ENCODE results near the gene CRELD1. TPM values are rescaled to one million over a fixed set of nuclear protein-coding genes. Genes with fewer than 3 reads are reported as not detected.
A peak's percentile ranks its signal among the peaks of the same experiment; 100 is the strongest.

Gene CRELD1
- total and polyA plus RNA-seq, 9 of the 15 experiments (the other 6 are each of a cell fraction or from before 2014, with no cell fraction given), result 3.3 to 25.8 (median 16.5) TPM

GRCh38 chr3:9933561-9934234 is at the start of gene CRELD1 (continued):
- peak in 1 of 2 experiments; percentile 74; a peak in 2 of 4 replicates for TF ChIP-seq NONO (IDR thresholded peaks at IDR 0.05; ENCODE audit: low read depth in 2 of 2, low read length in 1 of 2)
- no peak for TF ChIP-seq NFATC3 (IDR thresholded peaks at IDR 0.05)
- peak; percentile 24; the same call in 1 of the 2 replicates for TF ChIP-seq GATAD2A (IDR thresholded peaks at IDR 0.05)
- peak; percentile 59 for TF ChIP-seq HNRNPLL (IDR thresholded peaks at IDR 0.05; ENCODE audit: low read depth, low read length, poor library complexity, severe bottlenecking)
- TF ChIP-seq KDM5B (IDR thresholded peaks at IDR 0.05; ENCODE audit: insufficient replicate concordance, low read depth, low read length), result peak; percentile 93
- no peak for TF ChIP-seq NR2F6 (CRISPR knock-in tag; IDR thresholded peaks at IDR 0.05)
- no peak for TF ChIP-seq ZNF609 (CRISPR knock-in tag; IDR thresholded peaks at IDR 0.05; ENCODE audit: borderline replicate concordance)
- no peak for TF ChIP-seq GATA2 (CRISPR knock-in tag; IDR thresholded peaks at IDR 0.05)
- no peak for TF ChIP-seq TEAD4 (IDR thresholded peaks at IDR 0.05; ENCODE audit: low read length)
- no peak for TF ChIP-seq TEAD4 (CRISPR knock-in tag; IDR thresholded peaks at IDR 0.05; ENCODE audit: borderline replicate concordance)
- TF ChIP-seq ZBTB5 (IDR thresholded peaks at IDR 0.05), result no peak
- TF ChIP-seq CTBP1 (IDR thresholded peaks at IDR 0.05; ENCODE audit: borderline replicate concordance), result peak; percentile 16
- peak; percentile 11; the same call in 1 of the 2 replicates for TF ChIP-seq NCOA1 (IDR thresholded peaks at IDR 0.05; ENCODE audit: low read depth)
- TF ChIP-seq RBBP5 (IDR thresholded peaks at IDR 0.05; ENCODE audit: borderline replicate concordance, insufficient read depth, low read length, poor library complexity, severe bottlenecking), result no peak
- no peak for TF ChIP-seq SMARCB1 (IDR thresholded peaks at IDR 0.05; ENCODE audit: insufficient read length, low read depth)
- TF ChIP-seq ZNF134 (CRISPR knock-in tag; conservative IDR thresholded peaks at IDR 0.05), result no peak
